Spleen (tissue), 11 donors: ENCODE data around the gene ABT1. TPM values are rescaled to one million over a fixed set of nuclear protein-coding genes. Genes with fewer than 3 reads are reported as not detected.

Experiments
- DNase-seq: peaks from one replicate; pipeline ENCODE4 v3.0.0-alpha.2; 2020
- H3K27ac ChIP-seq, 8 donors: fragments of 200-600 bp; sonication (generic) in 7 of 8; 1 replicate in 4 of 8; 2 replicates in 4 of 8; pipeline versions ENCODE4 v1.5.0 to v1.8.0; 2016 to 2021; ENCODE audit warnings: inconsistent platforms in 4 of 8, mild to moderate bottlenecking in 4 of 8, moderate library complexity in 1 of 8
- H3K27me3 ChIP-seq, 7 donors: fragments of 200-600 bp; sonication (generic) in 6 of 7; replicated peaks in 1 of 7; 1 replicate in 4 of 7; 2 replicates in 3 of 7; pipeline versions ENCODE4 v1.5.0 to v1.8.0; 2016 to 2021; ENCODE audit warnings: inconsistent platforms in 3 of 7, mild to moderate bottlenecking in 1 of 7
- H3K36me3 ChIP-seq, 6 donors: fragments of 200-600 bp; sonication (generic) in 5 of 6; 1 replicate in 4 of 6; 2 replicates in 2 of 6; pipeline versions ENCODE4 v1.5.0 to v1.8.0; 2016 to 2021; ENCODE audit warnings: inconsistent platforms in 2 of 6
- H3K4me1 ChIP-seq, 6 donors: fragments of 200-600 bp; sonication (generic) in 5 of 6; 1 replicate in 3 of 6; 2 replicates in 3 of 6; pipeline versions ENCODE4 v1.5.0 to v1.8.0; 2016 to 2021; ENCODE audit warnings: inconsistent platforms in 3 of 6
- H3K4me3 ChIP-seq, 8 donors: fragments of 200-600 bp; sonication (generic) in 7 of 8; 1 replicate in 4 of 8; 2 replicates in 4 of 8; pipeline versions ENCODE4 v1.5.0 to v1.8.0; 2016 to 2021; ENCODE audit warnings: inconsistent platforms in 4 of 8, mild to moderate bottlenecking in 4 of 8, moderate library complexity in 2 of 8
- H3K9me3 ChIP-seq, 8 donors: fragments of 200-600 bp; sonication (generic) in 7 of 8; 1 replicate in 4 of 8; 2 replicates in 4 of 8; pipeline versions ENCODE4 v1.5.0 to v1.8.0; 2016 to 2021; ENCODE audit warnings: inconsistent platforms in 4 of 8
- POLR2A ChIP-seq, 3 donors: fragments of 450-650 bp; IDR thresholded peaks; one replicate each; pipeline ENCODE4 v1.5.1; 2017; ENCODE audit warnings: antibody characterized with exemption in 3 of 3, mild to moderate bottlenecking in 1 of 3
- POLR2AphosphoS5 ChIP-seq, 3 donors: sonication (generic); formaldehyde crosslinking; IDR thresholded peaks; one replicate each; pipeline ENCODE4 v1.5.1; 2017; ENCODE audit warnings: antibody characterized with exemption in 3 of 3
- WGBS, 5 donors: extraction: QIAGEN DNeasy Blood & Tissue Kit in 3 of 5; methylation state at CpG; one replicate each; pipeline versions ENCODE4 v1.1.5 to v1.1.7; 2013 to 2018; 5-methylcytosine and 5-hydroxymethylcytosine counted together
- intact Hi-C: fragments of 100-400 bp; cut with DNase I; formaldehyde crosslinking; loops from one replicate; pipeline ENCODE4 v1.15.0; 2023; ENCODE audit warnings: low total_unique reads
- polyA plus RNA-seq, 3 donors: library from polyadenylated mRNA; stranded (reverse); fragments of 200-250 nt; gene quantifications; one replicate each; pipeline ENCODE4 v1.2.1, GENCODE V29; 2013
- total RNA-seq, 7 donors: library from RNA; depleted of rRNA in 3 of 7; stranded (reverse); fragments of >200 nt in 3 of 7; fragmentation: NEBNext Ultra II Directional in 4 of 7; extraction: Animal tissue kit (Norgen Biotek cat#: 25700) in 4 of 7; gene quantifications; one replicate each; pipeline versions ENCODE4 v1.1.0 to v1.2.1, GENCODE V29; 2016 to 2021
- TF ChIP-seq, protein P1 (sequence below), 11 experiments: fragments of 200-600 bp in 7 of 11; fragments of 450-650 bp in 4 of 11; sonication (generic) in 4 of 11; IDR thresholded peaks in 8 of 11; conservative IDR thresholded peaks in 3 of 11; 1 replicate in 7 of 11; 2 replicates in 4 of 11; pipeline versions ENCODE4 v1.4.0 to v1.8.0; 2016 to 2021; ENCODE audit warnings: antibody characterized with exemption in 11 of 11, inconsistent platforms in 4 of 11, mild to moderate bottlenecking in 1 of 11
- donor health status: healthy with polysubstance abuse.
- donor health status: DM: no; HTN: no; CAD: no; lungs with moderate emphysema.
- donor health status: DM: no; HTN: no; CAD: no.
- donor health status: Bipolar disorder and iron deficiency.
- donor health status: healthy.
- donor health status: DM: no; HTN: no; CAD: no.
- donor health status: DM: yes; HTN: yes; CAD: no.

ABT1 gene
- total and polyA plus RNA-seq, 10 donors = 14.9 to 26.2 (median 19.5) TPM

GRCh38 chr6:26594730-26595632 is 1.8 kb upstream of the ABT1 start:
- no peaks in the 10 kb centered on the region for H3K9me3 ChIP-seq
- 25 to 31% (median 27%) methylated on average over 23 of the region's 23 CpGs for WGBS, 5 donors
- peaks cover 10 to 48% (median 32%) of the 10 kb centered on the region in 6 donors for H3K4me1 ChIP-seq
- peak overlapping the region in 3 of 8 donors; percentile 88 to 97 (median 95) for H3K4me3 ChIP-seq
- H3K36me3 ChIP-seq = peaks cover 0 to 23% (median 22%) of the 10 kb centered on the region in 6 donors
- intact Hi-C loops = no loop called here
- no peak for DNase-seq
- H3K27ac ChIP-seq = peak overlapping the region in 7 of 8 donors; percentile 91 to 94 (median 93)
- TF ChIP-seq POLR2A (IDR thresholded peaks at IDR 0.05) (no peak), POLR2AphosphoS5 (IDR thresholded peaks at IDR 0.05) (no peak)
- TF ChIP-seq, protein P1, sequence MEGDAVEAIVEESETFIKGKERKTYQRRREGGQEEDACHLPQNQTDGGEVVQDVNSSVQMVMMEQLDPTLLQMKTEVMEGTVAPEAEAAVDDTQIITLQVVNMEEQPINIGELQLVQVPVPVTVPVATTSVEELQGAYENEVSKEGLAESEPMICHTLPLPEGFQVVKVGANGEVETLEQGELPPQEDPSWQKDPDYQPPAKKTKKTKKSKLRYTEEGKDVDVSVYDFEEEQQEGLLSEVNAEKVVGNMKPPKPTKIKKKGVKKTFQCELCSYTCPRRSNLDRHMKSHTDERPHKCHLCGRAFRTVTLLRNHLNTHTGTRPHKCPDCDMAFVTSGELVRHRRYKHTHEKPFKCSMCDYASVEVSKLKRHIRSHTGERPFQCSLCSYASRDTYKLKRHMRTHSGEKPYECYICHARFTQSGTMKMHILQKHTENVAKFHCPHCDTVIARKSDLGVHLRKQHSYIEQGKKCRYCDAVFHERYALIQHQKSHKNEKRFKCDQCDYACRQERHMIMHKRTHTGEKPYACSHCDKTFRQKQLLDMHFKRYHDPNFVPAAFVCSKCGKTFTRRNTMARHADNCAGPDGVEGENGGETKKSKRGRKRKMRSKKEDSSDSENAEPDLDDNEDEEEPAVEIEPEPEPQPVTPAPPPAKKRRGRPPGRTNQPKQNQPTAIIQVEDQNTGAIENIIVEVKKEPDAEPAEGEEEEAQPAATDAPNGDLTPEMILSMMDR (IDR thresholded peaks at IDR 0.05 in 8 of 11, conservative IDR thresholded peaks at IDR 0.05 in 3 of 11) = no peak
- peaks cover 0 to 48% (median 19%) of the 10 kb centered on the region in 7 donors for H3K27me3 ChIP-seq

- peak; percentile 61 to 84 (median 82) for TF ChIP-seq POLR2AphosphoS5 (IDR thresholded peaks at IDR 0.05)
- TF ChIP-seq, protein P1 (IDR thresholded peaks at IDR 0.05 in 8 of 11, conservative IDR thresholded peaks at IDR 0.05 in 3 of 11) = peak; percentile 69 to 98 (median 93)
- no peak for TF ChIP-seq POLR2A (IDR thresholded peaks at IDR 0.05)
- H3K27me3 ChIP-seq = peaks cover 0 to 46% (median 19%) of the 10 kb centered on the region in 7 donors
- peaks cover 0 to 31% (median 25%) of the 10 kb centered on the region in 6 donors for H3K36me3 ChIP-seq
- WGBS, 5 donors = 0 to 1% (median 1%) methylated on average over 38 to 39 of the region's 39 CpGs
- peaks cover 10 to 48% (median 32%) of the 10 kb centered on the region in 6 donors for H3K4me1 ChIP-seq
- intact Hi-C loops = no loop called here
- H3K4me3 ChIP-seq = peak overlapping the region; percentile 69 to 98 (median 94)
- no peaks in the 10 kb centered on the region for H3K9me3 ChIP-seq
- peak overlapping the region; percentile 90 to 94 (median 93) for H3K27ac ChIP-seq
- peak; percentile 96 for DNase-seq
Measured at GRCh38 chr6:26595669-26596269, 984 bp upstream of the ABT1 start.

- WGBS, 5 donors = 2 to 6% (median 4%) methylated on average over 10 of the region's 10 CpGs
- Histone ChIP-seq H3K4me3 (peak overlapping the region; percentile 69 to 98 (median 94)), H3K9me3 (no peaks in the 10 kb centered on the region), H3K27me3 (peaks cover 0 to 32% (median 14%) of the 10 kb centered on the region in 7 donors), H3K4me1 (peaks cover 10 to 48% (median 32%) of the 10 kb centered on the region in 6 donors), H3K36me3 (peaks cover 0 to 32% (median 25%) of the 10 kb centered on the region in 6 donors), H3K27ac (peak overlapping the region; percentile 90 to 94 (median 93))
- intact Hi-C loops = no loop called here
- no peak for DNase-seq
- TF ChIP-seq, protein P1 (IDR thresholded peaks at IDR 0.05 in 8 of 11, conservative IDR thresholded peaks at IDR 0.05 in 3 of 11) = no peak
- no peak for TF ChIP-seq POLR2A (IDR thresholded peaks at IDR 0.05)
- no peak for TF ChIP-seq POLR2AphosphoS5 (IDR thresholded peaks at IDR 0.05)
Measured at GRCh38 chr6:26597389-26597766, 625 bp downstream of the ABT1 start.
